Esophagus muscularis mucosa (tissue), 3 donors: ENCODE measurements around the gene MYL5.

Source experiments
- CTCF ChIP-seq, 3 experiments: fragments of 200-600 bp in 2 of 3; fragments of 450-650 bp in 1 of 3; sonication (generic) in 2 of 3; IDR thresholded peaks; one replicate each; pipeline ENCODE4 v1.5.1; 2017 to 2019; ENCODE audit warnings: antibody characterized with exemption in 3 of 3, mild to moderate bottlenecking in 2 of 3, moderate library complexity in 1 of 3
- POLR2A ChIP-seq: fragments of 450-650 bp; IDR thresholded peaks from one replicate; pipeline ENCODE4 v1.6.1; 2017; ENCODE audit warnings: antibody characterized with exemption, moderate library complexity, mild to moderate bottlenecking, low read depth

- no peak for TF ChIP-seq CTCF (IDR thresholded peaks at IDR 0.05)
- TF ChIP-seq POLR2A = no peak
Measured at GRCh38 chr4:656436-657337, 17.7 kb upstream of the MYL5 start.
